ENCODE measurements around the gene GRIA4. TPM values are rescaled to one million over a fixed set of nuclear protein-coding genes. Genes with fewer than 3 reads are reported as not detected.

The GRIA4 gene
- total and polyA plus RNA-seq, 2 of the 13 experiments (the other 11 are each of a cell fraction or from before 2014, with no cell fraction given) = not detected

GRCh38 chr11:106011481-106011880 is 401.6 kb downstream of the GRIA4 start:
- H3K27ac ChIP-seq (ENCODE audit: extremely low read length, insufficient read depth, low read length) = no peak overlapping the region
- H3K4me1 ChIP-seq (ENCODE audit: insufficient read depth, low read length) = peaks cover 13% of the 10 kb centered on the region
- no peaks in the 10 kb centered on the region for H3K9me3 ChIP-seq (ENCODE audit: low read length)
- H3K79me2 ChIP-seq (ENCODE audit: insufficient read depth, low read length) = peaks cover 3% of the 10 kb centered on the region
- TF ChIP-seq ZNF354B (CRISPR knock-in tag; IDR thresholded peaks at IDR 0.05) = no peak
- TF ChIP-seq ZNF24 (IDR thresholded peaks at IDR 0.05) = no peak
- TF ChIP-seq ATF2 (CRISPR knock-in tag; IDR thresholded peaks at IDR 0.05) = no peak
- TF ChIP-seq THRA (CRISPR knock-in tag; IDR thresholded peaks at IDR 0.05; ENCODE audit: borderline replicate concordance) = no peak
- no peak for TF ChIP-seq ZNF510 (CRISPR knock-in tag; IDR thresholded peaks at IDR 0.05; ENCODE audit: low read depth)
- TF ChIP-seq ZNF607 (CRISPR knock-in tag; IDR thresholded peaks at IDR 0.05; ENCODE audit: borderline replicate concordance) = no peak
- TF ChIP-seq XRCC5 (optimal IDR thresholded peaks at IDR 0.05; ENCODE audit: low read length) = no peak
- TF ChIP-seq BCL6 (CRISPR knock-in tag; IDR thresholded peaks at IDR 0.05) = no peak
- no peak for TF ChIP-seq JDP2 (CRISPR knock-in tag; IDR thresholded peaks at IDR 0.05; ENCODE audit: borderline replicate concordance)
- 77% methylated on average over 2 of the region's 2 CpGs for WGBS (ENCODE audit: low lambda C conversion rate)
- H3K4me3 ChIP-seq (replicated peaks in 1 of 3; ENCODE audit: insufficient read depth in 1 of 3, low read depth in 2 of 3, low read length in 3 of 3) = no peak overlapping the region
- in situ Hi-C loops (cut with HindIII; ENCODE audit: extremely low pct_ligation_motif_present, low pct_unique_long_range_greater_than_20kb) (no loop called here), intact Hi-C loops (cut with micrococcal nuclease; ENCODE audit: unreplicated experiment) (no loop called here)
- ChIA-PET CTCF (ENCODE audit: low intra/inter-chr PET ratio, low total read pairs) (no interaction called here), POLR2A (no interaction called here)
- FAIRE-seq (no peak), DNase-seq (ENCODE audit: low spot score) (no peak), ATAC-seq (no peak)
- BruUV-seq (replicated peaks) = no TSS peak
- no peak overlapping the region for H3K9ac ChIP-seq (ENCODE audit: insufficient read depth, low read depth, low read length)
- H3K36me3 ChIP-seq (replicated peaks in 1 of 2; ENCODE audit: control insufficient read depth in 1 of 2, insufficient read depth in 2 of 2, low read length in 2 of 2) = peaks cover 3 to 9% of the 10 kb centered on the region in 2 experiments; a peak in 4 of 5 replicates
- no peaks in the 10 kb centered on the region for H3K27me3 ChIP-seq (ENCODE audit: control insufficient read depth in 1 of 2, insufficient read depth in 2 of 2, low read length in 2 of 2)
- H2AFZ ChIP-seq (ENCODE audit: low read length) = no peak overlapping the region
- no peak overlapping the region for H3K4me2 ChIP-seq (ENCODE audit: low read depth, low read length)
- no peaks in the 10 kb centered on the region for H4K20me1 ChIP-seq (ENCODE audit: insufficient read depth, low read length)
